GM06990 (cell line): Measurements from ENCODE around the gene TMTC4.

ENCODE experiments used
- DNase-seq: peaks from one replicate; pipeline ENCODE4 v3.0.0-alpha.2; 2011; ENCODE audit not compliant: insufficient read length; ENCODE audit errors: extremely low read depth
- H3K27me3 ChIP-seq: replicated peaks from 2 replicates; pipeline ENCODE4 v1.6.0; 2011; ENCODE audit warnings: low read length; ENCODE audit not compliant: control insufficient read depth, insufficient read depth
- H3K36me3 ChIP-seq: 2 replicates; pipeline ENCODE4 v1.5.1; 2011; ENCODE audit warnings: low read length; ENCODE audit not compliant: control insufficient read depth, insufficient read depth
- H3K4me3 ChIP-seq: replicated peaks from 2 replicates; pipeline ENCODE4 v1.5.1; 2011; ENCODE audit warnings: low read depth, mild to moderate bottlenecking, control low read depth, low read length
- CTCF ChIP-seq: IDR thresholded peaks from 2 replicates; pipeline ENCODE4 v1.5.1; 2011; ENCODE audit warnings: low read length, control low read depth, mild to moderate bottlenecking, inconsistent platforms; ENCODE audit not compliant: insufficient read depth, poor library complexity, severe bottlenecking

Gene TMTC4

GRCh38 chr13:100671389-100672182 is 3.0 kb downstream of the TMTC4 start:
- Histone ChIP-seq H3K36me3 (peaks cover 3% of the 10 kb centered on the region; the same call in 1 of the 2 replicates), H3K4me3 (no peak overlapping the region), H3K27me3 (no peaks in the 10 kb centered on the region)
- DNase-seq: no peak
- TF ChIP-seq CTCF: no peak

- no peak for DNase-seq
- no peak for TF ChIP-seq CTCF
- Histone ChIP-seq H3K4me3 (no peak overlapping the region), H3K36me3 (peaks cover 11% of the 10 kb centered on the region), H3K27me3 (no peaks in the 10 kb centered on the region)
Observed at GRCh38 chr13:100668408-100668807, 6.2 kb downstream of the TMTC4 start.

GRCh38 chr13:100667894-100668293 is 6.7 kb downstream of the TMTC4 start:
- Histone ChIP-seq H3K36me3 (peaks cover 13% of the 10 kb centered on the region), H3K27me3 (no peaks in the 10 kb centered on the region), H3K4me3 (no peak overlapping the region)
- TF ChIP-seq CTCF: no peak
- no peak for DNase-seq

GRCh38 chr13:100666124-100666523 is 8.5 kb downstream of the TMTC4 start:
- no peak for DNase-seq
- H3K36me3 ChIP-seq: peaks cover 13% of the 10 kb centered on the region
- H3K27me3 ChIP-seq: no peaks in the 10 kb centered on the region
- no peak overlapping the region for H3K4me3 ChIP-seq
- TF ChIP-seq CTCF: no peak

- peaks cover 13% of the 10 kb centered on the region for H3K36me3 ChIP-seq
- no peaks in the 10 kb centered on the region for H3K27me3 ChIP-seq
- H3K4me3 ChIP-seq: no peak overlapping the region
- TF ChIP-seq CTCF: no peak
- DNase-seq: no peak
Observed at GRCh38 chr13:100665403-100665802, 9.2 kb downstream of the TMTC4 start.
